H1 (cell line): ENCODE data around the gene AIG1. TPM values are rescaled to one million over a fixed set of nuclear protein-coding genes. Genes with fewer than 3 reads are reported as not detected.

ENCODE experiments used
- CTCF ChIA-PET: fragments of 300-600 bp; sonication (Branson Sonifier 250); formaldehyde crosslinking; loops from one replicate; lab custom pipeline; 2021; ENCODE audit not compliant: partially characterized antibody; lab: Charles Lee
- POLR2A ChIA-PET: fragments of 300-600 bp; sonication (Branson Sonifier 250); formaldehyde crosslinking; loops from one replicate; lab custom pipeline; 2021; ENCODE audit warnings: inconsistent platforms; ENCODE audit not compliant: partially characterized antibody; lab: Charles Lee
- DNase-seq, 2 experiments: peaks; one replicate each; pipeline versions ENCODE4 v3.0.0 to v3.0.0-alpha.2; 2010 to 2022; ENCODE audit warnings: low spot score in 2 of 2, low read depth in 1 of 2, mixed read lengths in 1 of 2
- FAIRE-seq: peaks from 2 replicates; lab custom pipeline; 2011; peaks lifted over from hg19 to GRCh38; lab: Jason Lieb, UNC
- H2AFZ ChIP-seq: 2 replicates; pipeline ENCODE4 v1.8.1; 2012; ENCODE audit warnings: low read length, inconsistent platforms
- H2AK5ac ChIP-seq: 2 replicates; pipeline ENCODE4 v1.6.1; 2013; ENCODE audit warnings: low read depth, low read length
- H2BK120ac ChIP-seq: replicated peaks from 2 replicates; pipeline ENCODE3; 2013; ENCODE audit warnings: low read depth, low read length, inconsistent platforms
- H2BK12ac ChIP-seq: 2 replicates; pipeline ENCODE4 v1.6.1; 2013; ENCODE audit warnings: low read depth, low read length
- H2BK15ac ChIP-seq: 2 replicates; pipeline ENCODE4 v1.6.1; 2013; ENCODE audit warnings: low read length
- H2BK20ac ChIP-seq: 2 replicates; pipeline ENCODE4 v1.6.1; 2013; ENCODE audit warnings: low read length
- H2BK5ac ChIP-seq: 2 replicates; pipeline ENCODE4 v1.6.1; 2013; ENCODE audit warnings: low read depth, low read length
- H3K14ac ChIP-seq: 2 replicates; pipeline ENCODE4 v1.6.1; 2013; ENCODE audit warnings: inconsistent platforms; ENCODE audit not compliant: insufficient read length
- H3K18ac ChIP-seq: 2 replicates; pipeline ENCODE4 v1.6.1; 2013; ENCODE audit warnings: low read length; ENCODE audit errors: extremely low read depth
- H3K23ac ChIP-seq: 2 replicates; pipeline ENCODE4 v1.6.1; 2013; ENCODE audit warnings: inconsistent platforms; ENCODE audit not compliant: insufficient read length
- H3K23me2 ChIP-seq: 2 replicates; pipeline ENCODE4 v1.6.1; 2013; ENCODE audit warnings: low read depth, low read length
- H3K27ac ChIP-seq: 2 replicates; pipeline ENCODE4 v1.6.1; 2011; ENCODE audit warnings: low read depth, low read length, inconsistent platforms
- H3K27me3 ChIP-seq, 4 experiments: replicated peaks in 1 of 4; 1 replicate in 1 of 4; 2 replicates in 3 of 4; pipeline versions ENCODE4 v1.6.1 to v1.8.1; 2011 to 2013; ENCODE audit warnings: low read length in 3 of 4, mild to moderate bottlenecking in 3 of 4, inconsistent platforms in 2 of 4, mixed read lengths in 2 of 4, moderate library complexity in 1 of 4; ENCODE audit not compliant: control insufficient read depth in 3 of 4, insufficient read depth in 3 of 4; ENCODE audit errors: extremely low read depth in 1 of 4
- H3K36me3 ChIP-seq, 4 experiments: 2 replicates each; pipeline versions ENCODE4 v1.6.1 to v1.8.1; 2011 to 2013; ENCODE audit warnings: mild to moderate bottlenecking in 4 of 4, low read length in 3 of 4, moderate library complexity in 2 of 4, control low read depth in 1 of 4, inconsistent platforms in 1 of 4; ENCODE audit not compliant: insufficient read depth in 4 of 4, control insufficient read depth in 2 of 4
- H3K4ac ChIP-seq: replicated peaks from 2 replicates; pipeline ENCODE3; 2013; ENCODE audit warnings: low read length, low read depth, mixed read lengths, inconsistent platforms; ENCODE audit not compliant: insufficient read length
- H3K4me1 ChIP-seq, 4 experiments: replicated peaks in 1 of 4; 1 replicate in 1 of 4; 2 replicates in 3 of 4; pipeline versions ENCODE4 v1.6.1 to v1.8.1; 2011 to 2013; ENCODE audit warnings: low read length in 3 of 4, inconsistent platforms in 2 of 4, mixed read lengths in 1 of 4; ENCODE audit not compliant: insufficient read depth in 4 of 4, control insufficient read depth in 3 of 4
- H3K4me2 ChIP-seq, 2 experiments: 2 replicates each; pipeline versions ENCODE4 v1.6.1 to v1.8.1; 2011 to 2013; ENCODE audit warnings: low read depth in 2 of 2, low read length in 2 of 2, control low read depth in 1 of 2, inconsistent platforms in 1 of 2, mild to moderate bottlenecking in 1 of 2; ENCODE audit not compliant: insufficient read depth in 1 of 2
- H3K4me3 ChIP-seq, 4 experiments: fragments of 200-600, 300-600 bp in 1 of 4; sonication (generic), shearing (Covaris generic), sonication (Bioruptor Twin) in 1 of 4; 2 replicates each; pipeline versions ENCODE4 v1.5.1 to v1.8.1; 2011 to 2016; ENCODE audit warnings: low read length in 4 of 4, low read depth in 3 of 4, control low read depth in 2 of 4, inconsistent platforms in 2 of 4, mild to moderate bottlenecking in 2 of 4, mixed read lengths in 1 of 4, moderate library complexity in 1 of 4; ENCODE audit not compliant: insufficient read depth in 2 of 4; ENCODE audit errors: extremely low read depth in 1 of 4
- H3K56ac ChIP-seq: replicated peaks from 2 replicates; pipeline ENCODE3; 2013; ENCODE audit warnings: low read depth, mild to moderate bottlenecking, mixed read lengths, low read length, inconsistent platforms; ENCODE audit not compliant: insufficient read length
- H3K79me1 ChIP-seq: 2 replicates; pipeline ENCODE4 v1.6.1; 2013; ENCODE audit warnings: low read depth, low read length, control low read depth
- H3K79me2 ChIP-seq, 2 experiments: 2 replicates each; pipeline versions ENCODE4 v1.6.1 to v1.8.1; 2012 to 2013; ENCODE audit warnings: low read length in 2 of 2, mild to moderate bottlenecking in 2 of 2, inconsistent platforms in 1 of 2; ENCODE audit not compliant: insufficient read depth in 2 of 2, control insufficient read depth in 1 of 2
- H3K9ac ChIP-seq, 4 experiments: replicated peaks in 1 of 4; 1 replicate in 1 of 4; 2 replicates in 3 of 4; pipeline versions ENCODE4 v1.6.1 to v1.8.1; 2011 to 2013; ENCODE audit warnings: low read depth in 3 of 4, low read length in 3 of 4, control low read depth in 2 of 4, mild to moderate bottlenecking in 2 of 4, moderate library complexity in 2 of 4, inconsistent platforms in 1 of 4; ENCODE audit errors: extremely low read depth in 1 of 4
- H3K9me3 ChIP-seq, 2 experiments: 2 replicates each; pipeline versions ENCODE4 v1.6.1 to v1.8.1; 2012 to 2013; ENCODE audit warnings: mild to moderate bottlenecking in 2 of 2, moderate library complexity in 2 of 2, control low read depth in 1 of 2, inconsistent platforms in 1 of 2, low read depth in 1 of 2, low read length in 1 of 2, mixed read lengths in 1 of 2; ENCODE audit not compliant: insufficient read depth in 2 of 2
- H4K20me1 ChIP-seq, 2 experiments: replicated peaks in 1 of 2; 2 replicates each; pipeline versions ENCODE3 to v1.8.1; 2011 to 2013; ENCODE audit warnings: inconsistent platforms in 2 of 2, low read length in 2 of 2, mild to moderate bottlenecking in 1 of 2; ENCODE audit not compliant: insufficient read depth in 2 of 2, control insufficient read depth in 1 of 2
- H4K5ac ChIP-seq: 2 replicates; pipeline ENCODE4 v1.6.1; 2013; ENCODE audit warnings: low read length, low read depth, mixed read lengths, inconsistent platforms; ENCODE audit not compliant: insufficient read length
- H4K8ac ChIP-seq: 2 replicates; pipeline ENCODE4 v1.8.0; 2013; ENCODE audit warnings: mild to moderate bottlenecking, moderate library complexity, low read length, inconsistent platforms; ENCODE audit not compliant: insufficient read depth; ENCODE audit errors: extremely low read depth
- H4K91ac ChIP-seq: replicated peaks from 2 replicates; pipeline ENCODE3; 2013; ENCODE audit warnings: low read length, mixed read lengths, inconsistent platforms; ENCODE audit not compliant: insufficient read length
- CBX5 ChIP-seq: fragments of 300-800, 300-1000 bp; sonication (generic); IDR thresholded peaks from 2 replicates; pipeline ENCODE4 v1.7.1; 2016; ENCODE audit warnings: antibody characterized with exemption, low read length, low read depth
- SP4 ChIP-seq: IDR thresholded peaks from 2 replicates; pipeline ENCODE4 v1.6.1; 2012; ENCODE audit warnings: low read length, inconsistent platforms
- WGBS, 2 experiments: shearing (Covaris generic) in 1 of 2; methylation state at CpG; one replicate each; pipeline versions ENCODE4 v1.1.6 to v1.1.7; 2013 to 2015; ENCODE audit warnings: low lambda C conversion rate in 2 of 2, mixed read lengths in 2 of 2, inconsistent platforms in 1 of 2, low coverage in 1 of 2, missing lambda C conversion rate in 1 of 2; ENCODE audit not compliant: insufficient replicate concordance in 2 of 2, insufficient coverage in 1 of 2, insufficient read length in 1 of 2; ENCODE audit errors: extremely low coverage in 1 of 2, missing lambda C conversion rate in 1 of 2; 5-methylcytosine and 5-hydroxymethylcytosine counted together
- polyA plus RNA-seq, 7 experiments: library from polyadenylated mRNA; depleted of rRNA in 3 of 7; stranded (reverse) in 5 of 7; unstranded in 2 of 7; fragments of >200 nt in 5 of 7; fragments of 200-250 nt in 2 of 7; gene quantifications; 1 replicate in 5 of 7; 2 replicates in 1 of 7; 4 replicates in 1 of 7; pipeline versions ENCODE4 v1.2.1 to v1.2.3, GENCODE V29; 2011 to 2013; ENCODE audit warnings: missing spikeins in 2 of 7, mixed read lengths in 2 of 7
- total RNA-seq: library from RNA; stranded (reverse); fragmentation: NEBNext Ultra II Directional; extraction: Animal tissue kit (Norgen Biotek cat#: 25700); gene quantifications from 2 replicates; pipeline ENCODE4 v1.2.1, GENCODE V29; 2021

The AIG1 gene
- total and polyA plus RNA-seq, 2 of the 8 experiments (the other 6 are each of a cell fraction or from before 2014, with no cell fraction given) = 56.6 to 58.4 TPM

GRCh38 chr6:143049611-143050010 is 11.1 kb upstream of the AIG1 start:
- Histone ChIP-seq H3K9me3 (peaks cover 11 to 15% of the 10 kb centered on the region in 2 experiments), H4K5ac (no peak overlapping the region), H3K27ac (no peak overlapping the region), H3K27me3 (no peaks in the 10 kb centered on the region), H2AFZ (no peak overlapping the region), H2BK5ac (no peak overlapping the region), H3K79me2 (no peaks in the 10 kb centered on the region), H3K56ac (no peak overlapping the region), H2BK120ac (no peak overlapping the region), H3K23me2 (no peaks in the 10 kb centered on the region), H3K9ac (no peak overlapping the region), H2BK12ac (no peak overlapping the region), H4K91ac (no peak overlapping the region), H3K36me3 (no peaks in the 10 kb centered on the region), H2AK5ac (no peak overlapping the region), H3K18ac (no peak overlapping the region), H4K8ac (no peak overlapping the region), H3K4me3 (no peak overlapping the region), H3K23ac (no peak overlapping the region), H2BK20ac (no peak overlapping the region), H3K79me1 (no peaks in the 10 kb centered on the region), H3K14ac (no peak overlapping the region), H3K4me1 (no peaks in the 10 kb centered on the region), H4K20me1 (no peaks in the 10 kb centered on the region), H2BK15ac (no peak overlapping the region), H3K4me2 (no peak overlapping the region), H3K4ac (no peak overlapping the region)
- CTCF ChIA-PET = no interaction called here
- 92% methylated on average over 10 of the region's 10 CpGs; no CpG with 5 or more reads in 1 of the 2 experiments for WGBS, 2 experiments
- no peak for FAIRE-seq
- POLR2A ChIA-PET = no interaction called here
- DNase-seq = no peak
- TF ChIP-seq CBX5 = no peak
- TF ChIP-seq SP4 = no peak
